ENCODE measurements around the gene CNOT2.

- TF ChIP-seq POLR2A (IDR thresholded peaks at IDR 0.05) (no peak), CTCF (IDR thresholded peaks at IDR 0.05) (no peak)
These were observed 15.3 kb upstream of the CNOT2 start for GRCh38 chr12:70227911-70228310.

All from Peyer's patch (tissue), 4 donors.